HCT116 (cell line): ENCODE results near the gene DDAH1. TPM values are rescaled to one million over a fixed set of nuclear protein-coding genes. Genes with fewer than 3 reads are reported as not detected.

Experiments
- ATAC-seq: fragments of 200-7000 bp; cut with Tn5 transposase; 2 replicates; pipeline ENCODE4 v1.9.1; 2020; ENCODE audit warnings: mild to moderate bottlenecking, moderate library complexity
- BruUV-seq: library from RNA; stranded (reverse); fragments of 400-500 nt; replicated peaks from 2 replicates; lab custom pipeline; 2021; lab: Mats Ljungman, UMichigan
- CTCF ChIA-PET: fragments of 300-600 bp; sonication (Branson Sonifier 250); formaldehyde crosslinking; loops from one replicate; lab custom pipeline; 2021; ENCODE audit warnings: antibody characterized with exemption; lab: Charles Lee
- POLR2A ChIA-PET: fragments of 300-600, 350-600 bp; sonication (Branson Sonifier 250); formaldehyde crosslinking; loops from one replicate; lab custom pipeline; 2021; ENCODE audit warnings: antibody characterized with exemption; lab: Charles Lee
- RAD21 ChIA-PET, 2 experiments: fragments of 300-600 bp; sonication (Branson Sonifier 250); formaldehyde crosslinking; loops; one replicate each; lab custom pipeline; 2023; ENCODE audit warnings: low total read pairs in 2 of 2; ENCODE audit not compliant: uncharacterized antibody in 2 of 2, unreplicated experiment in 2 of 2, low non-redundant PET in 1 of 2; lab: Charles Lee
- DNase-seq: peaks from one replicate; pipeline ENCODE4 v3.0.0-alpha.2; 2010; ENCODE audit warnings: low read depth, low spot score
- H2AFZ ChIP-seq: fragments of 200-600 bp; shearing (Covaris generic), sonication (generic); 2 replicates; pipeline ENCODE4 v1.6.1; 2017; ENCODE audit warnings: low read depth, mixed run types, mixed read lengths, antibody characterized with exemption, low read length; ENCODE audit not compliant: poor library complexity, severe bottlenecking
- H3K27ac ChIP-seq: 2 replicates; pipeline ENCODE4 v1.5.1; 2012; ENCODE audit warnings: low read depth, low read length
- H3K27me3 ChIP-seq: fragments of 200-600 bp; sonication (generic); 2 replicates; pipeline ENCODE4 v1.6.1; 2016; ENCODE audit warnings: mixed run types, low read length, mixed read lengths; ENCODE audit not compliant: insufficient read depth
- H3K36me3 ChIP-seq, 2 experiments: fragments of 200-500 bp in 1 of 2; fragments of 200-600 bp in 1 of 2; sonication (Bioruptor generic) in 1 of 2; sonication (generic) in 1 of 2; 2 replicates each; pipeline versions ENCODE4 v1.5.1 to v1.6.1; 2014 to 2016; ENCODE audit warnings: low read length in 2 of 2, inconsistent platforms in 1 of 2, mixed read lengths in 1 of 2, mixed run types in 1 of 2; ENCODE audit not compliant: insufficient read depth in 2 of 2, control insufficient read depth in 1 of 2
- H3K4me1 ChIP-seq, 2 experiments: fragments of 200-600 bp in 1 of 2; sonication (generic) in 1 of 2; 2 replicates each; pipeline versions ENCODE4 v1.5.1 to v1.6.1; 2012 to 2017; ENCODE audit warnings: low read length in 2 of 2, inconsistent platforms in 1 of 2, mild to moderate bottlenecking in 1 of 2, mixed read lengths in 1 of 2, mixed run types in 1 of 2, moderate library complexity in 1 of 2; ENCODE audit not compliant: insufficient read depth in 2 of 2, control insufficient read depth in 1 of 2
- H3K4me2 ChIP-seq: fragments of 200-600 bp; sonication (generic); 2 replicates; pipeline ENCODE4 v1.6.1; 2017; ENCODE audit warnings: mixed run types, low read length, mixed read lengths
- H3K4me3 ChIP-seq, 2 experiments: fragments of 200-600 bp in 1 of 2; sonication (generic) in 1 of 2; replicated peaks in 1 of 2; 2 replicates each; pipeline ENCODE4 v1.5.1; 2011 to 2016; ENCODE audit warnings: low read length in 2 of 2, control low read depth in 1 of 2, low read depth in 1 of 2, mild to moderate bottlenecking in 1 of 2, mixed read lengths in 1 of 2, mixed run types in 1 of 2
- H3K79me2 ChIP-seq: fragments of 200-600 bp; sonication (generic); 2 replicates; pipeline ENCODE4 v1.6.1; 2017; ENCODE audit warnings: mild to moderate bottlenecking, mixed run types, low read length, moderate library complexity, mixed read lengths; ENCODE audit not compliant: insufficient read depth
- H3K9ac ChIP-seq: fragments of 200-600 bp; sonication (generic); 2 replicates; pipeline ENCODE4 v1.6.1; 2016; ENCODE audit warnings: low read length, mixed read lengths
- H3K9me2 ChIP-seq: fragments of 200-600 bp; sonication (generic), shearing (Covaris generic); 2 replicates; pipeline ENCODE4 v1.6.1; 2017; ENCODE audit warnings: mixed run types, mild to moderate bottlenecking, moderate library complexity; ENCODE audit not compliant: insufficient read depth
- H3K9me3 ChIP-seq, 2 experiments: fragments of 200-500 bp in 1 of 2; fragments of 200-600 bp in 1 of 2; sonication (Bioruptor generic) in 1 of 2; sonication (generic) in 1 of 2; 2 replicates each; pipeline ENCODE4 v1.6.1; 2014 to 2017; ENCODE audit warnings: low read length in 2 of 2, mixed read lengths in 2 of 2, inconsistent platforms in 1 of 2, low read depth in 1 of 2, mild to moderate bottlenecking in 1 of 2, mixed run types in 1 of 2, moderate library complexity in 1 of 2; ENCODE audit not compliant: control insufficient read depth in 1 of 2, insufficient read depth in 1 of 2
- H4K20me1 ChIP-seq: fragments of 200-600 bp; sonication (generic), shearing (Covaris generic); 2 replicates; pipeline ENCODE4 v1.6.1; 2017; ENCODE audit warnings: mixed run types, mild to moderate bottlenecking, moderate library complexity; ENCODE audit not compliant: insufficient read depth
- ATF3 ChIP-seq: IDR thresholded peaks from 2 replicates; pipeline ENCODE4 v1.6.1; 2012
- CBX3 ChIP-seq: IDR thresholded peaks from 2 replicates; pipeline ENCODE4 v1.6.1; 2012; ENCODE audit warnings: low read depth
- CEBPB ChIP-seq: IDR thresholded peaks from 2 replicates; pipeline ENCODE4 v1.6.1; 2012; ENCODE audit warnings: low read depth
- EGR1 ChIP-seq: IDR thresholded peaks from 2 replicates; pipeline ENCODE4 v1.6.1; 2012; ENCODE audit warnings: low read depth
- ELF1 ChIP-seq: IDR thresholded peaks from 2 replicates; pipeline ENCODE4 v1.6.1; 2012; ENCODE audit warnings: low read depth, borderline replicate concordance
- FOSL1 ChIP-seq: IDR thresholded peaks from 2 replicates; pipeline ENCODE4 v1.6.1; 2012; ENCODE audit warnings: low read depth
- MAX ChIP-seq: IDR thresholded peaks from 2 replicates; pipeline ENCODE4 v1.6.1; 2012
- POLR2A ChIP-seq: IDR thresholded peaks from 2 replicates; pipeline ENCODE4 v1.7.0; 2011; ENCODE audit warnings: borderline replicate concordance; ENCODE audit not compliant: insufficient read depth, insufficient read length; ENCODE audit errors: extremely low read depth
- REST ChIP-seq: IDR thresholded peaks from 2 replicates; pipeline ENCODE4 v1.6.1; 2012; ENCODE audit warnings: low read depth
- SIN3A ChIP-seq: IDR thresholded peaks from 2 replicates; pipeline ENCODE4 v1.6.1; 2012; ENCODE audit warnings: low read depth
- SP1 ChIP-seq: IDR thresholded peaks from 2 replicates; pipeline ENCODE4 v1.6.1; 2012; ENCODE audit warnings: low read depth
- SRF ChIP-seq: IDR thresholded peaks from 2 replicates; pipeline ENCODE4 v1.6.1; 2012; ENCODE audit warnings: low read depth
- TCF7L2 ChIP-seq: IDR thresholded peaks from 2 replicates; pipeline ENCODE4 v1.7.0; 2011; ENCODE audit warnings: borderline replicate concordance, inconsistent platforms; ENCODE audit not compliant: insufficient read depth, insufficient read length; ENCODE audit errors: extremely low read depth
- ZFX ChIP-seq: fragments of 450-650 bp; IDR thresholded peaks from 2 replicates; pipeline ENCODE4 v1.6.1; 2017
- intact Hi-C: fragments of 100-400 bp; cut with micrococcal nuclease; formaldehyde crosslinking; loops from 2 replicates; pipeline ENCODE4 v1.10.0; 2022
- total RNA-seq: library from RNA; stranded (reverse); gene quantifications from one replicate; pipeline ENCODE4 v1.2.1, GENCODE V29; 2021; ENCODE audit not compliant: unreplicated experiment
- TF ChIP-seq, protein P1 (sequence below): IDR thresholded peaks from 2 replicates; pipeline ENCODE4 v1.6.1; 2011; ENCODE audit warnings: mild to moderate bottlenecking, low read length, moderate library complexity; ENCODE audit not compliant: insufficient replicate concordance; ENCODE audit errors: extremely low read depth

Gene DDAH1
- total RNA-seq, 1 experiment from 2014 or later = 16.6 TPM

DNA sequence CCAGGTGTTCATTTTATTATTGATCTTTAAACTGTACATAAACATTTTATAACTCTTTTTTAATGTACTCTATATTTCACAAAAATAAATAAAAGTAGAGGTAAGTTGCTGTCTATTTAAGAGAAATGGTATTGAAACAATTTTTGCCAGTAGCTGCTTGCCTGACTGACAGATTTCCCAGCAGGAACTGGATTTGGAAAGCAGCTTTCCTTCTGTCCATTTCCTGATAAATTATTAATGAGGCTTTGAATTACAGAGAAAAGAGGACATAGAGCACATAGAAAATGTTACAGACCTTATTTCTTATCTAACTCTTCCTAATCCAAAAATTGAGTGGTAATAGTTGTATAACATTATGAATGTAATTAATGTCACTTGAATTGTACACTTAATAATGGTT lies 108.8 kb downstream of the DDAH1 start:
- H3K4me2 ChIP-seq = no peak overlapping the region
- TF ChIP-seq SIN3A (no peak), ATF3 (no peak), SRF (no peak), ZFX (no peak), POLR2A (no peak), MAX (no peak), EGR1 (no peak), CEBPB (no peak), ELF1 (no peak), SP1 (no peak)
- TF ChIP-seq, all 23 proteins: peak for 0
- H3K9ac ChIP-seq = no peak overlapping the region
- intact Hi-C loops = no loop called here
- no peak overlapping the region for H3K27ac ChIP-seq
- no peak overlapping the region for H2AFZ ChIP-seq
- ChIA-PET RAD21 (no interaction called here), CTCF (no interaction called here), POLR2A (no interaction called here)
- ATAC-seq (no peak), DNase-seq (no peak)
- no peaks in the 10 kb centered on the region for H3K9me2 ChIP-seq
- H3K27me3 ChIP-seq = no peaks in the 10 kb centered on the region
- no peaks in the 10 kb centered on the region for H4K20me1 ChIP-seq
- no TSS peak for BruUV-seq
- no peaks in the 10 kb centered on the region for H3K79me2 ChIP-seq
- H3K4me3 ChIP-seq = no peak overlapping the region
- no peaks in the 10 kb centered on the region for H3K4me1 ChIP-seq
- H3K36me3 ChIP-seq = no peaks in the 10 kb centered on the region
- H3K9me3 ChIP-seq = no peaks in the 10 kb centered on the region

- H3K27ac ChIP-seq = no peak overlapping the region
Measured at GRCh38 chr1:85352055-85352454, 112.9 kb downstream of the DDAH1 start.

More at GRCh38 chr1:85352055-85352454, 112.9 kb downstream of the DDAH1 start:
- Histone ChIP-seq H3K4me1 (no peaks in the 10 kb centered on the region), H3K36me3 (no peaks in the 10 kb centered on the region), H2AFZ (no peak overlapping the region), H3K79me2 (no peaks in the 10 kb centered on the region), H3K9me2 (no peaks in the 10 kb centered on the region), H3K9ac (no peak overlapping the region), H3K9me3 (no peaks in the 10 kb centered on the region), H3K4me2 (no peak overlapping the region), H4K20me1 (no peaks in the 10 kb centered on the region), H3K27me3 (no peaks in the 10 kb centered on the region), H3K4me3 (no peak overlapping the region)
- intact Hi-C loops = no loop called here
- TF ChIP-seq FOSL1 (no peak), ELF1 (no peak), CBX3 (no peak), TCF7L2 (no peak), REST (no peak), ATF3 (no peak)
- TF ChIP-seq, protein P1, sequence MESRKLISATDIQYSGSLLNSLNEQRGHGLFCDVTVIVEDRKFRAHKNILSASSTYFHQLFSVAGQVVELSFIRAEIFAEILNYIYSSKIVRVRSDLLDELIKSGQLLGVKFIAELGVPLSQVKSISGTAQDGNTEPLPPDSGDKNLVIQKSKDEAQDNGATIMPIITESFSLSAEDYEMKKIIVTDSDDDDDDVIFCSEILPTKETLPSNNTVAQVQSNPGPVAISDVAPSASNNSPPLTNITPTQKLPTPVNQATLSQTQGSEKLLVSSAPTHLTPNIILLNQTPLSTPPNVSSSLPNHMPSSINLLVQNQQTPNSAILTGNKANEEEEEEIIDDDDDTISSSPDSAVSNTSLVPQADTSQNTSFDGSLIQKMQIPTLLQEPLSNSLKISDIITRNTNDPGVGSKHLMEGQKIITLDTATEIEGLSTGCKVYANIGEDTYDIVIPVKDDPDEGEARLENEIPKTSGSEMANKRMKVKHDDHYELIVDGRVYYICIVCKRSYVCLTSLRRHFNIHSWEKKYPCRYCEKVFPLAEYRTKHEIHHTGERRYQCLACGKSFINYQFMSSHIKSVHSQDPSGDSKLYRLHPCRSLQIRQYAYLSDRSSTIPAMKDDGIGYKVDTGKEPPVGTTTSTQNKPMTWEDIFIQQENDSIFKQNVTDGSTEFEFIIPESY = no peak
- POLR2A ChIA-PET = no interaction called here
- no TSS peak for BruUV-seq
- DNase-seq = no peak
- RAD21 ChIA-PET = no interaction called here
- ATAC-seq = no peak
- CTCF ChIA-PET = interaction anchor here (1.1 kb wide), 1 partner anchor 229 kb away, joined by 3 read pairs; the partner anchor contains the start of gene CCN1
